ENCODE data around the gene CCDC195.

CCDC195 gene, protein sequence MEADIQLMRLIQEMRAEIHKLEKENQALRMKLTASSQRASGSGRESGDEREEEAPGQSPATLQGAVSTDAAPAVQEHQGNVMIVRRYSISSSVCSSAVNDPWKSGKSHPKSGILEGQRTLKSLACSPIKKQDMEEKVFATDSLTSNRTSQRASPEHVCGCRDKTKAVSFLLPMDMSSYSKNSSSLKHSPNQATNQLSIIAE

DNA sequence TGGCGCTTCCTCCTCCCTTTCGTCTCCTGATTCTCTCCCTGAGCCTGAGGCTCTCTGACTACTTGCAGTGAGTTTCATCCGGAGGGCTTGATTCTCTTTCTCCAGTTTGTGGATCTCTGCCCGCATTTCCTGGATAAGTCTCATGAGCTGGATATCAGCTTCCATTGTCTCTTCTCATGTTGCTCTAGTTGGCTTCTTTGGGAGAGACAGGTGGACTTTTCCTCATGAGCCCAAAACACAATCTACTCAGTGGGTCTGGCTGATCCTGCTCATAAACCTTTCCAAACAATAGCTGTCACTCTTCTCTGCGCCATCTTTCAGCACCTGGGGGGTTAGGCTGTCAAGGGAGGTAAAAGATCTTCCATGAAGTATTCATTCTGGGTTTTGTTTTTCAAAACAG, at the start of gene CCDC195:
Gene CCDC195 (minus strand): TSS at position 165 of the 400 bp plus-strand sequence. CDS start 0 bp downstream, at position 165.
- DNase-seq (ENCODE audit: low read depth, low spot score) = no peak
- Histone ChIP-seq H3K27me3 (ENCODE audit: insufficient read depth, insufficient read length) (no peaks in the 10 kb centered on the region), H3K4me1 (ENCODE audit: insufficient read depth, insufficient read length) (no peaks in the 10 kb centered on the region)

DNA sequence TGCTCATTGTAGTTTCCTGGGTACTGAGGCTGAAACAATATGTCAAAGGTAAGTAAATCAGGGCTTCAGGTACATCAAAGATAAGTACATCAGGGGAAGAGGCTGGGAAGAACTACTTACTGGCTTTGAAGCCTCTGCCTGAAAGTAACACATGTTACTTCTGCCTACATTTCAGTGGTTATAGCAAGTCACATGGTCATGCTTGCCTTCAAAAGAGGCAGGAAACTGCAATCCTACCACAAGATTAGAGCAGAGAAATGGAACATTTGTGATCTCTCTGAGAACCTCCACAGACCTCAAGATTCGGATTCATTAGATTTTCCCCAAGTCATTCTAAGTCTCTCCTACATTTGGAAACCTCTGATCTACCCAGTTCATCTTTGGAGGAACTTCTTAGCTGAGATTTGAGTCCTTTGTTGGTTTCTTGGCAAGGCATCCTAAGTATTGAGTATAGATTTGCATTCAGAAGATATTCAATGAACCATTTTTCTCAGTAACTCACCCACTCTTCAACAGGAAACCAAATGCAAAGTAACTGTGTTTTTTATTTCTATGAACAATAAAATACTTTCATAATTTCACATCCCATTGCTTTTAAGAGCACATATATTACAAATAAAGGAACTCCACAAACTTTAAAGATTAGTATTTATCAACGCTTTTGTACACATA, 48.5 kb upstream of the CCDC195 start:
- Histone ChIP-seq H3K9ac (ENCODE audit: insufficient read length, low read depth) (no peak overlapping the region), H3K4me3 (ENCODE audit: insufficient read length, low read depth) (no peak overlapping the region), H3K36me3 (ENCODE audit: insufficient read depth, insufficient read length, low read length) (peaks cover 2% of the 10 kb centered on the region), H3K27me3 (ENCODE audit: insufficient read depth, insufficient read length) (no peaks in the 10 kb centered on the region), H3K4me1 (ENCODE audit: insufficient read depth, insufficient read length) (no peaks in the 10 kb centered on the region), H3K9me3 (ENCODE audit: insufficient read depth, low read length) (no peaks in the 10 kb centered on the region)
- no peak for TF ChIP-seq SUZ12 (IDR thresholded peaks at IDR 0.05; ENCODE audit: extremely low read depth, insufficient read depth, insufficient read length)
- no peak for TF ChIP-seq ZNF274 (IDR thresholded peaks at IDR 0.05; ENCODE audit: low read depth, low read length)
- DNase-seq (ENCODE audit: low read depth, low spot score) = no peak

More for the DNA sequence above, at the start of gene CCDC195:
- H3K9me3 ChIP-seq (ENCODE audit: insufficient read depth, low read length) = peaks cover 5% of the 10 kb centered on the region; the same call in 1 of the 2 replicates
- TF ChIP-seq YY1 (IDR thresholded peaks at IDR 0.05; ENCODE audit: insufficient read depth, insufficient read length) (no peak), ZNF274 (IDR thresholded peaks at IDR 0.05; ENCODE audit: low read depth, low read length) (no peak), SUZ12 (IDR thresholded peaks at IDR 0.05; ENCODE audit: extremely low read depth, insufficient read depth, insufficient read length) (no peak)
- no peaks in the 10 kb centered on the region for H3K36me3 ChIP-seq (ENCODE audit: insufficient read depth, insufficient read length, low read length)
- H3K4me3 ChIP-seq (ENCODE audit: insufficient read length, low read depth) = no peak within 1 kb of the TSS
- H3K9ac ChIP-seq (ENCODE audit: insufficient read length, low read depth) = no peak within 1 kb of the TSS

DNA sequence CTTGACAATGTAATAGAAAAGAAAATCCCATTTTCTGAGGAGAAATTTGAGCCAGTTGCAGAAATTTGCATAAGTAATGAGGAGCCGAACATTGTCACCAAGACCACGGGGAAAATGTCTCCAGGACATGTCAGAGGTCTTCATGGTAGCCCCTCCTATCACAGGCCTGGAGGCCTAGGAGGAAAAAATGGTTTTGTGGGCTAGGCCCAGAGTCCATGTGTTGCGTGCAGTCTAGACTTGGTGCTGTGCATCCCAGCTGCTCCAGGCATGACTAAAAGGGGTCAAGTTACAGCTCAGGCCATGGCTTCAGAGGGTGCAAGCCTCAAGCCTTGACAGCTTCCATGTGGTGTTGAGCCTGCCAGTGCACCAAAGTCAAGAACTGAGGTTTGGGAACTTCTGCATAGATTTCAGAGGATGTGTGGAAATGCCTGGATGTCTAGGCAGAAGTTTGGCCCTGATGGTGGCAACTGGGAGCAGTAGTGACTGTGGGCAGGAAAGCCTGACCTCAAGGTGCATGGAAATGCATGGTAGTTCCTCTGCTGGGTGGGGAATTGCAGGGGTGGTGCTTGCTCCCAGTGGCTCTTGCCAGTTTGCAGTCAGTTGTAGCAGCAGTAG, 41.9 kb upstream of the CCDC195 start:
- DNase-seq (ENCODE audit: low read depth, low spot score) = no peak
- TF ChIP-seq ZNF274 (IDR thresholded peaks at IDR 0.05; ENCODE audit: low read depth, low read length) (no peak), SUZ12 (IDR thresholded peaks at IDR 0.05; ENCODE audit: extremely low read depth, insufficient read depth, insufficient read length) (no peak), YY1 (IDR thresholded peaks at IDR 0.05; ENCODE audit: insufficient read depth, insufficient read length) (no peak)
- peaks cover 15% of the 10 kb centered on the region for H3K9me3 ChIP-seq (ENCODE audit: insufficient read depth, low read length)
- H3K9ac ChIP-seq (ENCODE audit: insufficient read length, low read depth) = no peak overlapping the region
- no peak overlapping the region for H3K4me3 ChIP-seq (ENCODE audit: insufficient read length, low read depth)
- no peaks in the 10 kb centered on the region for H3K4me1 ChIP-seq (ENCODE audit: insufficient read depth, insufficient read length)
- H3K27me3 ChIP-seq (ENCODE audit: insufficient read depth, insufficient read length) = no peaks in the 10 kb centered on the region
- H3K36me3 ChIP-seq (ENCODE audit: insufficient read depth, insufficient read length, low read length) = no peaks in the 10 kb centered on the region

DNA sequence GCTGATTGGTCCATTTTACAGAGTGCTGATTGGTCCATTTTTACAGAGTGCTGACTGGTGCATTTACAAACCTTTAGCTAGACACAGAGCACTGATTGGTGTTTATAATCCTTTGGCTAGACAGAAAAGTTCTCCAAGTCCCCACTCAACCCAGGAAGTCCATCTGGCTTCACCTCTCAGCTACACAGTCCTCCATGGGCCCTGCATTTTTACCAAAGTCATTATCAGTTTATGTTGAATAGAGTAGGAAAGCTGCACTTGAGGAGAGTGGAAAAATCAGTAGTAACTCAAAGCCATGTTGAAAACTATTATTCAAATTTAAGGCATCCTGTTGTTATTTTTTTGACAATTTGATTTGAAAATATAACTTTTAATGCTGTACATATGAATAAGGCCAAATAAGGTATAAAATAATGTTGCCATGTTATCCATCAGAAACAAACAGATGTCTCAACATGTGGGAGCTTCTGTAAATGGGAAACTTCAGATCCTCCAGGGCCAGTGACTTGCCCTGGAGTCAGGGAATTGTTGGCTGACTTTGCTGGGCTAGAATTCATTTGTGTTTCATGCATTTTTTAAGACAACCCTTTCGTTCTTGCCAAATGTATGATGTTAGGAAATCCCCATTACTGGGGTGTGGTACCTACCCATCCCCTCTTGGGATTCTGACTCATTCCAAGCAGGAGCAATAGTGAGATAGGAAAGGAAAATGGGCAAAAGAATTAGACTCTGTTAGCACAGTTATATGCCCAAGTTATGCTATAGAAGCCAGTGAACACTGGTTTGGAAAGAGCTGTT, 37.8 kb upstream of the CCDC195 start:
- peaks cover 13% of the 10 kb centered on the region for H3K9me3 ChIP-seq (ENCODE audit: insufficient read depth, low read length)
- no peaks in the 10 kb centered on the region for H3K36me3 ChIP-seq (ENCODE audit: insufficient read depth, insufficient read length, low read length)
- no peak overlapping the region for H3K9ac ChIP-seq (ENCODE audit: insufficient read length, low read depth)
- DNase-seq (ENCODE audit: low read depth, low spot score) = no peak
- H3K4me1 ChIP-seq (ENCODE audit: insufficient read depth, insufficient read length) = no peaks in the 10 kb centered on the region
- no peak overlapping the region for H3K4me3 ChIP-seq (ENCODE audit: insufficient read length, low read depth)
- H3K27me3 ChIP-seq (ENCODE audit: insufficient read depth, insufficient read length) = no peaks in the 10 kb centered on the region
- no peak for TF ChIP-seq SUZ12 (IDR thresholded peaks at IDR 0.05; ENCODE audit: extremely low read depth, insufficient read depth, insufficient read length)
- no peak for TF ChIP-seq YY1 (IDR thresholded peaks at IDR 0.05; ENCODE audit: insufficient read depth, insufficient read length)
- no peak for TF ChIP-seq ZNF274 (IDR thresholded peaks at IDR 0.05; ENCODE audit: low read depth, low read length)

- TF ChIP-seq YY1 (IDR thresholded peaks at IDR 0.05; ENCODE audit: insufficient read depth, insufficient read length) (no peak), ZNF274 (IDR thresholded peaks at IDR 0.05; ENCODE audit: low read depth, low read length) (no peak)
- no peaks in the 10 kb centered on the region for H3K27me3 ChIP-seq (ENCODE audit: insufficient read depth, insufficient read length)
- no peak for DNase-seq (ENCODE audit: low read depth, low spot score)
- H3K9me3 ChIP-seq (ENCODE audit: insufficient read depth, low read length) = no peaks in the 10 kb centered on the region; the same call in 1 of the 2 replicates
- no peak overlapping the region for H3K9ac ChIP-seq (ENCODE audit: insufficient read length, low read depth)
- no peaks in the 10 kb centered on the region for H3K4me1 ChIP-seq (ENCODE audit: insufficient read depth, insufficient read length)
- H3K36me3 ChIP-seq (ENCODE audit: insufficient read depth, insufficient read length, low read length) = no peaks in the 10 kb centered on the region
- no peak overlapping the region for H3K4me3 ChIP-seq (ENCODE audit: insufficient read length, low read depth)
These were observed 36.0 kb upstream of the CCDC195 start for GRCh38 chr2:224751996-224752698.

DNA sequence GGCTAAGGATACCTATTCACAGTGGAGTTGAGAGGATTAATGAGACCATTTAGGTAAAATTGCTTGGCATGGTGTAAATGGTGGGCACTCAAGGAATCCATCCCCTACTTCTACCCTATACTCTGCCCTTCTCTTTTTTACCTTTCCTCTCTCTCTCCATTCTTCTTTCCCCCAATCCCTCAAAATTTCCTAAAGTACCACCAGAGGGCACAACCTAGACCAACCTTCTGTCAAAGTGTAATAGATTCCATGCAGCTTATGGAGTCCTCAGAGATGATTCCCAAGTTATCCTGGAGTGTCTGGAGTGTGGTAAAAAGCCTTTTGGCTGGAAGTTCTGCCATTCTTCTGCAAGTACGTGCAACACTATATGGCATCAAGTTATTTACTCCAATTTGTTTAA, 33.0 kb upstream of the CCDC195 start:
- no peaks in the 10 kb centered on the region for H3K36me3 ChIP-seq (ENCODE audit: insufficient read depth, insufficient read length, low read length)
- no peaks in the 10 kb centered on the region for H3K4me1 ChIP-seq (ENCODE audit: insufficient read depth, insufficient read length)
- no peak for TF ChIP-seq YY1 (IDR thresholded peaks at IDR 0.05; ENCODE audit: insufficient read depth, insufficient read length)
- no peak for TF ChIP-seq SUZ12 (IDR thresholded peaks at IDR 0.05; ENCODE audit: extremely low read depth, insufficient read depth, insufficient read length)
- TF ChIP-seq ZNF274 (IDR thresholded peaks at IDR 0.05; ENCODE audit: low read depth, low read length) = no peak
- no peaks in the 10 kb centered on the region for H3K27me3 ChIP-seq (ENCODE audit: insufficient read depth, insufficient read length)
- H3K4me3 ChIP-seq (ENCODE audit: insufficient read length, low read depth) = no peak overlapping the region
- DNase-seq (ENCODE audit: low read depth, low spot score) = no peak
- H3K9ac ChIP-seq (ENCODE audit: insufficient read length, low read depth) = no peak overlapping the region
- no peaks in the 10 kb centered on the region for H3K9me3 ChIP-seq (ENCODE audit: insufficient read depth, low read length)
